Inflammatory macrophage treated with lipopolysaccharide for 1 hour (primary cell): ENCODE measurements around the gene RHEBL1.
A peak's percentile ranks its signal among the peaks of the same experiment; 100 is the strongest.

ENCODE experiments used
- DNase-seq, 2 donors: peaks; one replicate each; pipeline ENCODE4 v3.0.0-alpha.2; 2020 to 2022

The RHEBL1 gene

DNA sequence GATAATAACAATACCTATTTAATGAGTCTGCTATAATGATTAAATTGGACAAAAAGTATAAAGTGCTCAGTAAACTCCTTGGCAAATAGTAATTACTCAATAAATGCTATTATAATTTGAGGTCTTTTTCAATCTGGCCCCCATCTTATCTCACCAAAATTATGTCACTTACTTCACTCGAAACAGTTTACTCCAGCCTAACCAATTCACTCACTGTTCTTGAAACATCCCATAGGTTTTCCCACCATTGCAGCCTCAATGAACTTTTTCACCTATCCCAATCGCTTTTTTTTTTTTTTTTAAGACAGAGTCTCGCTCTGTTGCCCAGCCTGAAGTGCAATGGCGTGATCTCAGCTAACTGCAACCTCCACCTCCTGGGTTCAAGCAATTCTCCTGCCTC lies 33.8 kb downstream of the RHEBL1 start:
- no peak for DNase-seq

DNA sequence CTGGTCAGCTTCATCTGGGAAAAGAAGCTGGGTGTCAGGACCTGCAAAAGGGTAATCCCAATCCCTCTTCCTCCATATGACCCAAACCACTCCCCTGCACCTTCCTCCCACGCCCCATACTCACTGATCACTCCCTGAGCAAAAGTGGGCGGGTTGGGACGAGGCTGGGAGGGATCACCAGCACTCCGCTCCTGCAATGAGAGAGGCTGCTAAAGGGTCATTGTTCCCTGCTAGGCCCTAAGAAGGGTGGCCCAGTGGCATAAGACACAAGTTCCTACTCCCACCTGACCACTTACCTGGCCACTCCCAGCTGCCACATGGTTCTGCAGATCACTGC lies 35.5 kb downstream of the RHEBL1 start:
- DNase-seq, result no peak

DNA sequence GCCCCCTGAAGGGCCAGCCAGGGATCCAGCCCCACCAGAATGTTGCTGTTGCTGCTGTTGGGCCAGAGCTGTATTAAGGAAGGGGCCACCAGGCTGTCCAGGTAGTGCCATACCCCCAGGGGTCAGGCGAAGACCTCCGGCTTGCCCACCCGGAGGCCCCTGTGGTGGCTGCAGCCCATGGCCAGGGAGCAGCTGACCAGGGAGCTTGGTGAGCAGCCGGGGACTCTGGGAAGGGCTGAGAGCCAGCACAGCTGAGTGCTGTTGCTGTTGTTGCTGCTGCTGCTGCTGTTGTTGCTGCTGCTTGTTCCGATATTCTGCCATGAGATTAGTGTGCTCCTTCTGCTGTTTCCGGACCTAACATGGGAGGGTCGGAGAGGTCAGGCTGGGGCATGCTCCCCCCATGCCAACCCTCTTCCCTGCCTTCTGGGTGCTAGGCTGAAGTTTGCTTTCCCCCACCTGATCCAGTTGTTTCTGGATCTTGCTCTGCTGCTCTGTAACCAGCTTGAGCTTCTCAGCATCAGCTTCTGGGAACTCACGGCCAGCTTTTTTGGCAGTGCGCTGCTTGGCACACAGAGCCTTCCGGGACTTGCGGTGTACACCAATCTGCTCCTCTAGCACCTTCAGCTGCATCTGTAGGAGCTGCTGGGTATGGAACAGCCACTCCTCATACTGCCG lies 36.0 kb downstream of the RHEBL1 start:
- DNase-seq, result no peak

DNA sequence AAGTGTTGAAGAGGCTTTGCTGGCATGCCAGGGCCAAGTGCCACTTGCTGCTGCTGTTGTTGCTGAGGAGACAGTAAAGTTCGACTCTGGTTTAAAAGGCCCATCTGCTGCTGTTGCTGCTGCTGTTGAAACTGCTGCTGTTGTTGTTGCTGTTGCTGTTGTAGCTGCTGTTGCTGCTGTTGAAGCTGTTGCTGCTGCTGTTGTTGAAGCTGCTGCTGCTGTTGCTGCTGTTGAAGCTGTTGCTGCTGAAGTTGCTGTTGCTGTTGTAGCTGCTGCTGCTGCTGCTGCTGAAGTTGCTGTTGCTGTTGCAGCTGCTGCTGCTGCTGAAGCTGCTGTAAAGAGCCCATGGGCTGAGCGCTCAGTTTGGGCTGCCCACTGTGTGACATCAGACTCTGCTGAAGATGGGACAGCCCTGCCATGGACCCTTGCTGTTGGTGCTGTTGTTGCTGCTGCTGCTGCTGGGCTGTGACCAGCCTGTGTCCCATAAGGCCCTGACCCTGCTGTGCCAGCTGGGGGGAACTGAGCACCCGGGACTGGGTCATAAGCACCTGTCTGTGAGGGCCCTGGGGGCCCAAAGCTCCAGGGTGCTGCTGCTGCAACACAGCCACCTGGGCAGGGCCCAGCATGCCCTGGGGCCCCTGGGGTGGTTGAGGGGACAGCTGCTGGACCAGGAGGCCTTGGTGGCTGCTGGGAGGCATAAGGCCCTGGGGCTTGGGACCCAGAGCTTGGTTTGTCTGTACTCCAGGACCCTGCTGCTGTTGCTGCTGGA lies 36.9 kb downstream of the RHEBL1 start:
- DNase-seq, result no peak

DNA sequence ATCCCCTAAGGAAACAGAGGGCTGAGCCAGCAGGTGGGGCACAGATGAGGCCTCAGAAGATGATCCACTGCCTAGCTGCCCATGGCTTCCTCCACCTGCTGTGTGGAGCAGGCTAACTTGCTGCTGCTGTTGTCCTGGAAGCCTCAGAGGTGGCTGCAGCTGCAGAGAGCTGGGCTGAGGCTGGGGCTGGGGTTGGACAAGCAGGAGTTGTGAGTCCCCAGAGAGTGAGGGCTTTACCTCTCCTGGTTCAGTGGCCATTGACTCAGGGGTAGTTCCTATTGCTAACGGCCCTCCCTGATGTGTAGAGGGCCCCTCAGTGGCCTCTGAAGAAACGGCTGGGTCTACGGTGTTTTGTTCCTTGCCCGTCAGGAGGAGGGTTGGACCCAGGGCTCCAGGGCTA lies 37.5 kb downstream of the RHEBL1 start:
- no peak for DNase-seq

DNA sequence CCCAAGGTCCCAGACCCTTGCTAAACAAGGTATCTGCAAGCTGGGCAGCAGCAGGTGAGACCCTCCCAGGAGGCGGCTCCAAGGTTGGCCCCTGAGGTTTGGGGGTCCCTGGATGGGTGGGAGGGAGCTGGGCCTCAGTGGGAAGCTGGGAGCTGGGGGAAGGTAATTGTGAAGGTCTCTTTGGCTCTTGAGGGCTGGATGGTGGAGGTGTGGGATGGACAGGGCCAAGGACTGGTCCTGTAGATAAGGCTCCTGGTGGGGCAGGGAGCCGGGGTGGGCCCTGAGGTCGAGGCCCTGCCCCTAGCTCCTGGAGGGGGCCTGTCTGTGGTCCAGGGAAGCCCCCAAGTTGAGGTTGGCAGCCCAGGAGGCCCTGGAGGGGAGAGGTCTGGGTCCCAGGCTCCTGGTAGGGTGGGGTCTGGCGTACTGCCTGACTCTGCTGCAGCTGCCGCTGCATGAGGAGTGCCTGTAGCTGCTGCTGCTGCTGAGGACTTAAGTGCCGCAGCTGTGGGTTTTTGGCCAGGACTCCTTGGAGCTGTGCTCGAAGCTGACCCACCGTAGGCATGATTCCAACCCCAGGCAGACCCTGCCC lies 38.1 kb downstream of the RHEBL1 start:
- no peak for DNase-seq

DNA sequence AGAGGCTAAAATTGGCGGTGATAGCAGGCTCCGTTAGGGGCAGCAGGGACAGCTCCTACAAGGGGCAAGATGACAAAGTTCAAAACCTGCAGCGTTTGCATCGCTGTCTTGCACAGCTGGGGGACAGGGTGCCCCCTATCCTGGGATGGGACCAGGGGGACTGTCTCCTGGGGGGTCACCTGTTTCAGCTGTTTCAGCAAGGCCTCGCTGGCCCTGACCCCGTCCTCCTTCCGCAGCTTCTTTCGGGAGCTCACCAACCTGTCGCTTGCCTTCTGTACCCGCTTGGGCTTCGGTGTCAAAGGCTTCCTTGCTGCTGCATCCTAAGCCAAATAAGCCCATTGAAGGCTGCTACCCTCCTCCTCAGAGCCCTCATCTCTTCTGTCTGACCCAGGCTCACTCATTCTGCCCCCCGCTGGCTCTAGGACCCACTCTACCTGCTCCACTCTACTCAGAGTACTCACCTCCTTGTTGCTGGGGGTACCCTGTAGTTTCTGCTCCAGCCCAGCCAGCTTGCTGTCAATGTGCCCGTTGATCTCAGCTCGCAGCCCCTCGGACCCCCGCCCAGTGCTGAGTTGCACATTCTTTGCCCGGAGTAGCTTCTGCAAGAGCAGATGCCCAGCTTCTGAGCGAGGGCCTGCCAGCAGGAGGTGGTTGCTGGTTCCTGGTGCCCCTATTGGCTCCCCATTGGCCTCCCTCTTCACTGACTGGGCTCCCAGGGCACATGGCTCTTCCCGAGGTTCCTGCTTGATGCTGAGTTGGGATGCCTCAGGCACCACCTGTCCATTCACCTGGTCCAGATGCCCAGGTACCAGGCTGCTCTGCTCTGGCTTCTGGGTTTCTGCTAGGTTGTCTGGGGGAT lies 38.8 kb downstream of the RHEBL1 start:
- no peak for DNase-seq

DNA sequence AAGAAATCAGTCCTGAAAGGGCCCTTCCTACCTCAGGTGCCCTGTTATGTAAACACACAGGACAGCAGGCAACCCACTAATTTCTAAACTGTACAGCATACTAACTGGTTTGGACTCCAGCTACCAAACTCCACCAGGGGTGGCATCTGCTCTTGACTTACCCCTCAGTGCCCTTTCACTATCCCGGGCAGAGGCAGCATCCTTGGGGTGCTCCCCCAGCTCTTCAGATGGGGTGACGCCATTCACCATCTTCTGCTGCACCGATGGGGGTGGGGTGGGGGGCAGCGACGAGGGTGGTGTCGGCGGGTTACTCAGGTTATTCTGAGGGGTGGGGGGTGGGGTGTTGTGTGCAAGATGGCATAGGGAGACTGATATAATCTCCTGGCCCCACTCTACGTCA lies 39.7 kb downstream of the RHEBL1 start:
- no peak for DNase-seq

DNA sequence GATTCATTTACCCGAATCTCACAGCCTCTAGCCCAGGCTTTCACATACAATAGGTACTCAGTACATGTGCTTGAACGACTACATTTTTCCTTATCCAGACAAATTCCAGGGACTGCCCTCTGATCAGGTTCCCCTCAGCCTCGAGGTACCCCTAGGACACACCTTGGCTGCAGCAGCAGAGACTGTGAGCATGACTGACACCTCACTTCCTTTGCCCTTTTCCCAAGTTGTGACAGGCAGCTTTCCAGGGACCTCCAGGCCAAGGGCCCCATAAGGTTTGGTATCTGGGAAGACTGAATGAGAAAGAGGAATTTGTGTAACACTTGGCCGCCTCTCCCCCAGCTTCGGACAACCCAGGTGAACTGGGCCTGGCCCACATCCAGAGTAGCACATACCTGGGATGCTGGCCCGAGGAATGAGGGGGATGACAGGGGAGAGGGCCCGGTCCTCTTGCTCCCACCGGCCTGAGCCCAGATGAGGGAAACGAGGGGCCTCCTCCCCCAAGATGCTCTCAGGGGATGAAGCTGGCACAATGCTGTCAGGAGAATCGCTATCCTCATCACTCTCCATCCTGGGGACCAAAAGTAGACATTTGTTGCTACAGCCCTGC lies 41.0 kb downstream of the RHEBL1 start:
- DNase-seq, result no peak

DNA sequence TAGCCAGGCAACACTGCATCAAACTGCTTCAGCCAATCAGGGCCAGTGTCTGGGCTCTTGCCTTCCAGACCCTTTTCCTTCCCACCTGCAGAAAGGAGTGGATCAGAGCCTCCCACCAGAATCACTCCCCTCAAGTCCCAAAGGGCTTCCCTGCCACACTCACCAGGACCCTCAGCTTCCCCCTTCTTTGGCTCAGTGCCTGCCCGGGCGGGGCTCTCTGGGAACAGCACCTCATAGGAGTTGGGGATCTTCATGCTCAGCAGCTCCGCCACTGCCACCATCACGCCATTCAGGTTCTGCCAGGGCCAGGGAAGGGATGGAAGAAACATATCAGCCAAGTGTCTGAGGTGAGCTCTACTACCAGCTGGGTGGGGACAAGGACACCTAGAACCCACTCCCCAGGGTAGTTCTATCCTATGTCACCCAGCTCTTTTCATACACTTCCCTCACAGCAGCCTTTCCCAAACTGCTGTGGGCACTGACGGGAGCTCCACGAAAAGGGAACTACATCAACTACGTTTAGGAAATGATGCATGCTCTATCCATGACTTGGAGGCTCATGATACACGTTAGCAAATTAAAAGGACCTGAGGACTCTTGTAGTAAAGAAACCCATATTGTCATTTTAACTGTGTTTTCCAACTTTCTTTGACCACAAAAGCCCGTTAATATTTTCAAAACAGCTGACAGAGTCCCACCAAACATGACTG lies 41.8 kb downstream of the RHEBL1 start:
- DNase-seq, result peak; percentile 40 to 57

DNA sequence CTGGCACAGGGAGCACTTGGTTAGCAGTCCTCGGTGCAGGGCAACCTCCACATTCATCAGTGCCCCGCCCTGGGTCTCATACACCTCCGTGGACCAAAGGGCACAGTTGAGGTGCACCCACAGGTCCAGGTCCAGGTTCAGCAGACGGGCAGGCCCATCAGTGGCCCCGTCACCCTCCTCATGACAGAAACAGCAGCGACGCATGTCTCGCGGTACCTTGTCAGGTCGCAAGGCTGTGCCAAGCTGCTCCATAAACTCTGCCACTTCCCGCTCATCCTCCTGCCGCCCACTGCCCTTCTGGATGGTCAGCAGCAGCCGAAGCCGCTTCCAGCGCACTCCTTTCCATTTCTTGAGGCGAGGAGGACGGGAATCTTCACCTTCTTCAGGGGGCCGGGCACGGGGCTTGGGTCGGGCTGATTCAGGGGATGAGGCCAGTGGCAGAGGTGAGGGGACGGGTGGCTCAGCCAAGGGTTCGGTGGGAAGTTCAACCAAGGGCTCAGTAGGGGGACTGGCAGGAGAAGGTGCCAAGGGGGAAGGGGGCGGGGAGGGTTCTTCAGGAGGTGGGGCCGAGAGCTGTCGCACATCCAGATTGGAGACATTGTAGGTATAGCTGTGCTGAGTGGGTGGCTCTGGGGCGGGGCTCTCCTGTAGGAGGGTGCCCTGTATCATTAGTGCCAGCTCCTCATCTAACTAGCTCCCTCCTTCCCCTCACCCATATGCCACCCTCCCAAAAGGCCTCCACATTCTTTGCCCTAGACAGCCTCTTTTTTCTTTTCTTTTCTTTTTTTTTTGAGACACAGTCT lies 42.9 kb downstream of the RHEBL1 start:
- no peak for DNase-seq

DNA sequence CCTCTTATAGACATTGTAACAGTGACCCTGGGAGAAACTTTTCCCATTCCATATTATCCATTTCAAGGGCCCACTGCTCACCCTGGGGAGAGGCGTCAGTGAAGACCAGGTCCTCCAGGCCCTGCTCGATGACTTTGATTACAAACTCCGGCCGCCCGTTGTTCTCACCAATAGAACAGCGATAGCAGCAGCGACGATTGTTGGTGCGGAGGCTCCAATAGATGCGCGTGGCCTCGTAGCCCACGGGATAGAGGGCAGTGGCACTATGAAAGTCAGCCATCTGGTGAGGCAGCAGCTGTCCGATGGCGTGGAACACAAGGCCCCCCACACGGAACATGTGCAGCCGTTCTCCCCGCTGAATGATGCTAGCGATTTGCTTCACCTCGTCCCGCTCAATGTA lies 43.7 kb downstream of the RHEBL1 start:
- DNase-seq, result no peak

DNA sequence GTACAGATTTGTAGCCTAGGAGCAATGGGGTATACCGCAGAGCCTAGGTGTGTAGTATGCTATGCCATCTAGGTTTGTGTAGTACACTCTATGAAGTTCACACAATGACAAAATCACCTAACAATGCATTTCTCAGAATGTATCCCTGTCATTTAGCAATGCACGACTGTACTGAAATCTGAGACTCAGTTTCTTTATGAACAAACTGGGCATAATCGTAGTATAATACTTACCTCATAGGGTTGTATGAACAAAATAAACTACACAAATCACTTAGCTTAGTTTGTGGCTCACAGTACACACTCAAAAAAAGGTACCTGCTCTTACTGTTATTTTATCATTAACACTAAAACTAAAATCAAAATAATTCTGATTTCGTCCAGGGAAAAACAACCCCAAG lies 44.3 kb downstream of the RHEBL1 start:
- no peak for DNase-seq

DNA sequence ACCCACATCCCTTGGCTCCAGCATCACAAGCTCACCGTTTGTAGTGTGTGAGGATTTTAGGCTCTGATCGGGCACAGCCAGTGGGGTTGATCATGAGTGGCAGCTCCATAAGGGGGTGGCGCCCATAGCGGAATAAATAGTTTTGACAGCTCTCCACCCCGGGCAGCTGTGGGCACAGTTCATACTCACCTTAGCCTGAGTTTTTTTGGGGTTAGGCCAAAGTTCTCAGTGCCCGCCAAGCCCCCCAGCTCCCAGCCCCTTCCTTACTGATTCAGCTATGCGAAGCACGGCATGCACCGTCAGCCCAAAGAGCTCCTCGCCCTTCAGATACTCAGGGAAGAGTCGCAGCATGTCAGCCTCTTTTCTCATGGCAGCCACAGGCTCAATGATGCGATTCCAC lies 45.2 kb downstream of the RHEBL1 start:
- no peak for DNase-seq

DNA sequence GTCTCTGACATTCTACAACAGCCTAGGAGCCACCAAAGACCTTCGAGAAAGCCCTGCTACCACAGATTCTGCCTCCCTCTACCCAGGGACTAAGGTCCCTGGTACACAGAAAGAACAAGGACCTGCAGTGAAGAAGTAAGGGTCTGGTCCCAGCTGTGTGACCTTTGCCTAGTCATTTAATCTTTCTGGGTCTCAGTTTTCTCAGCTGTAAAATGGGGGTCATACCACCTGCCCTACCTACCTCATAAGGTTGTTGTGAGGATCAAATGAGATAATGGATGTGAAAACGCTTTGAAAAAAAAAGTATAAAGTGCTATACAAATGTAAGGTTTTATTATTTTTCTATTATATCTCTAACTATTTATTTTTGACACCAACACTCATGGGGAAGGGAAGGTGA lies 46.0 kb downstream of the RHEBL1 start:
- no peak for DNase-seq

DNA sequence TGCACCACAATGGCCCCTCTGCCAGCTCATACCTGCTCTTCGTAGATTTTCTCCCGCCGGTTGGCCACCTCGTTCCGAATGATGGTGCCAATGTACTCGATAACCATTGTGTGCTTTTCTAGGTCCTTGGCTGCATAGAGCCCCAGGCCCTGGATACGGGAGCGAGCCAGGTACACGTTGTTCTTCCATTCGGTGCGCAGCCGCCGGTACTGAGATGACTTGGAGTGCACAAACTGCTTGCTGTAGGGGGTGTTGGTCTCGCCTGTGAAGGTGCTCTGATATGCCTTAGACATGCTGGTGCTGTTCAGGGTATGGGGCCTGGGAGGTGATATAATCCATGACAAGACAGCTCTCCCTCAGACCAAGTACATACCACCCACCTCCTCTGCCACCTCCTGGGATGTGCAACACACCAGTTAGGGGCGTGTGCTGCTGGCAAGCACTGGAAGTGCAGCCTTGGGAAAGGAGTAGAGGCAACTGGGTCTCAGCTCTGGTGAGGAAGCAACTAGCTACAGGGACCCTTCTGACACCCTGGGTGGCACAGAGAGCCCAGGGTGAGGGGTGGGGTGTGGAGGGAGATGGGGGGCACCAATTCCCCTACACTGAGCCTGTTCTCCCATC lies 47.1 kb downstream of the RHEBL1 start:
- DNase-seq, result no peak

DNA sequence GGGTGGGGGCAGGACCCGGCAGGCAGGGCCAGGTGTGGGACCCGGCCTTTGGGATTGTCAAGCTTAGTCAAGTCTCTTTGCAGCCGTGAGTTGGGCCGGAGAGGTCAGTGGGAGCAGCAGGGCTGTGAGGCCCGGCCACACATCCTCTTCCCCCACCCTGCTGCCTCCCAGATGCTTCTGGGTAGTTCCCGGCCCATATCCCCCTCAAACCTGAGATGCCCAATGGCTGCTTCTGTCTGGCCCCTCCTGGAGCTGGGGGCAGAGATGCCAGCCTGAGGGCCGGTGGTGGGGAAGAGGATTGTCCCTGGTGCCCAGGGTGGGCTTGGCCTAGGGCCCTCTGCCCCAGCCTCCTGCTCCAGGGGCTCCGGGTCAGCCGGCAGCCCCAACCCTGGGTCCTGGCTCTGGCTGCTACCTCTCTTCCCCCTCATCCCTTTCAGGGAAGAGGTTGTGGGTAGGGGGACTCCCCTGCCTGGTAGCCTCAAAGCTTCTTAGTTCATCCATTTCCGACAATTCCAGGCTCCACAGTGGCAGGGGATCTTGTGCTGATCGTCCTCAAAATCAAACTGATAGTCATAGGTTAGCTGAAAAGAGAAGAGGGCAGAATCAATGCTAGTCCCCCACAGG lies 48.4 kb downstream of the RHEBL1 start:
- no peak for DNase-seq

DNA sequence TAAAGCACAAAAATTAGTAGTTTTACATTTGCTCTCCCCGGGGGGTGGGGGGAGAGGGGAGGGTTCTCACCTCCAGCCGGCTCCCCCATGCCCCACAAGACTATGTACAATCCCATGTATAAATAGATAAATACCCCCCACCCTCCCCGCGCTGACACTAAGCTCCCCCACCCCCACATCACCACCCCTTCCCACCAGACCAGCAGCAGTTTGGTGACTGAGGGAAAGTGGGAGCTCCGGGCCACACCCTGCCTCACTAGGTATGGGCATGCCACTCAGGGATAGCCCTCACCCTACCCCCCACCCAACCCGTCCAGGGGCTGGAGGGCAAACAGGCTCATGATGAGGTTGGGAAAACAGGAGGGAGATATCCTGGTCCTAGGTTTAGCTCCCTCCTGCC lies 49.3 kb downstream of the RHEBL1 start:
- DNase-seq, result no peak

DNA sequence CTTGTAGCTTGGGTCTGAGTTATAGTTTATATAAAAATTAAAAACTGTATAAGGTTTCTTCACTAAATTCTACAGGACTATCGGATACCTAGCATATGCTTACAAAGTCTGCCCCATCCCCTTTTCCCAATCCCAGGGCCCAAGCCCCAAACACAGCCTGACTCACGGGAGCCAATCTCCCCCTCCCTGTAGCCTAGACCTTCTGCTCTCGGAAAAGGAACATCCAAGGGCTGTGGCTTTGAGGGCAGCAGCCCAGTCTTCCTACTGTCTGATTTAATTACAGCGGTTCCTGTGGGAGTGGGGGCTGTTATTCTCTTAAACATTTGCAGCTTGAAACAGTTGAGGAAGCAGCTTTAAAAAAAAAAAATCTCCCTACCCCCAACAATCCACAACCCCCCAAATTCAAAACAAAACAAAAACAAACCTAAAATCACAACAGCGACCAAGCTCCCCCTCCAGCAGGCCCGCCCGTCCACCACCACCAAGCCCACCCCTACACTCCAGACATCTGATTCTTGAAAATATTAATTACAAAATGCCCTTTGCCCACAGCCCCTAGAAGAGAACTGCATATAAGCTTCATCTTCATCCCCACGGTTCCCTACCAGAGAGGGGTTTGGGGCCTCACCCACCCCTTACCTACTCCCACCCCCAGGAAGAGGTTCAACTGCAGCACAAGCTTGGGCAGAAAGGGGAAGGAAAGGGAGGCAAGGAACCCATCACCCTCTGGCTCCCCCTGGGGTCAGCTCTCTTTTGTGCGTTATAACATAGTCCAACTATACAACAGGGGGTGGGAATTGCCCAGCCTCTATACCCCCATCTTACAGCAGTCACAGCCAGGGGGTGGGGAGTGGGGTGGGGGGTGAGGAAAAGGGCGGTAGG lies 50.1 kb downstream of the RHEBL1 start:
- DNase-seq, result peak; percentile 50 to 69

DNA sequence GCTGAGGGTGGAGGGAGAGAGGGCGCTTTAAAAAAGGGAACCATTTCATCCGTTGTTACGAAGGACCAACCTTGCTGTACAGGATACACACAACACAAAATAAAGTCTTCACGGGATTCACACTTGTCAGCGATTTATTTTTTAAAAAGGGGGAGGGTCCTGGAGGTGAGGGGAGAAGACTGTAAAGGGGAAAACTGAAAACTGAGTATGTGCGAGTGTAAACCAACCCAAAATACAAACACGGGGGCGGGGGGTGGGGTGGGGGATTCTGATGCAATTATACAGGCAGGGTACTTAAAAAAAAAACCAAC lies 50.7 kb downstream of the RHEBL1 start:
- no peak for DNase-seq
